Right lung (tissue), 5 donors: ENCODE measurements around the gene ATP13A1. TPM values are rescaled to one million over a fixed set of nuclear protein-coding genes. Genes with fewer than 3 reads are reported as not detected.
"Not testable (repeated sequence)": the region's sequence is repeated elsewhere in the genome, so short reads cannot be mapped to it uniquely, and the experiment has no call there.

Experiments used
- DNase-seq, 2 donors: peaks; one replicate each; pipeline ENCODE4 v3.0.0-alpha.2; 2013
- polyA plus RNA-seq, 5 donors: library from polyadenylated mRNA; unstranded; fragments of 120-200 nt; gene quantifications; one replicate each; pipeline versions ENCODE4 v1.2.1 to v1.2.3, GENCODE V29; 2013; ENCODE audit warnings: inconsistent platforms in 1 of 5, low replicate concordance in 1 of 5; ENCODE audit not compliant: insufficient read length in 5 of 5, insufficient read depth in 1 of 5

ATP13A1 gene
- polyA plus RNA-seq, 5 donors: 35.2 to 54.0 (median 46.6) TPM

- not testable (repeated sequence) for DNase-seq
Measured at GRCh38 chr19:19665420-19665948, 2.0 kb upstream of the ATP13A1 start.

- no peak for DNase-seq
Measured at GRCh38 chr19:19662871-19663255, 613 bp downstream of the ATP13A1 start.

GRCh38 chr19:19662344-19662743 is 1.1 kb downstream of the ATP13A1 start:
- DNase-seq: no peak

- DNase-seq: no peak
Measured at GRCh38 chr19:19661675-19662251, 1.7 kb downstream of the ATP13A1 start.

GRCh38 chr19:19661141-19661674 is 2.3 kb downstream of the ATP13A1 start:
- no peak for DNase-seq

- no peak for DNase-seq
Measured at GRCh38 chr19:19659646-19660245, 3.7 kb downstream of the ATP13A1 start.

GRCh38 chr19:19657397-19657783 is 6.1 kb downstream of the ATP13A1 start:
- DNase-seq: no peak

GRCh38 chr19:19656451-19657396 is 6.8 kb downstream of the ATP13A1 start:
- DNase-seq: no peak

GRCh38 chr19:19655641-19656343 is 7.7 kb downstream of the ATP13A1 start:
- DNase-seq: no peak

- DNase-seq: no peak
Measured at GRCh38 chr19:19655051-19655594, 8.4 kb downstream of the ATP13A1 start.

GRCh38 chr19:19654441-19654840 is 9.0 kb downstream of the ATP13A1 start:
- DNase-seq: no peak

GRCh38 chr19:19653597-19654147 is 9.8 kb downstream of the ATP13A1 start:
- DNase-seq: no peak

- DNase-seq: no peak
Measured at GRCh38 chr19:19652482-19653295, 10.8 kb downstream of the ATP13A1 start.

- no peak for DNase-seq
Measured at GRCh38 chr19:19651076-19651475, 12.4 kb downstream of the ATP13A1 start.

- no peak for DNase-seq
Measured at GRCh38 chr19:19650331-19650730, 13.1 kb downstream of the ATP13A1 start.

- DNase-seq: no peak
Measured at GRCh38 chr19:19649580-19649995, 13.9 kb downstream of the ATP13A1 start.

- DNase-seq: no peak
Measured at GRCh38 chr19:19649155-19649554, 14.3 kb downstream of the ATP13A1 start.

- no peak for DNase-seq
Measured at GRCh38 chr19:19647037-19647835, 16.2 kb downstream of the ATP13A1 start.

- DNase-seq: no peak
Measured at GRCh38 chr19:19645233-19645870, 18.1 kb downstream of the ATP13A1 start.
